NT2/D1 (cell line): Measurements from ENCODE around the gene MYO9B.

Source experiments
- SUZ12 ChIP-seq: IDR thresholded peaks from 2 replicates; pipeline ENCODE4 v1.6.1; 2011; ENCODE audit not compliant: insufficient read length, insufficient read depth; ENCODE audit errors: extremely low read depth
- ZNF274 ChIP-seq: IDR thresholded peaks from 2 replicates; pipeline ENCODE4 v1.6.1; 2011; ENCODE audit warnings: mild to moderate bottlenecking, low read depth, low read length

GRCh38 chr19:17077447-17078028 is 2.0 kb downstream of the MYO9B start:
- TF ChIP-seq SUZ12 (no peak), ZNF274 (no peak)
